D341Med (cell line): Measurements from ENCODE around the gene CUBN.
A peak's percentile ranks its signal among the peaks of the same experiment; 100 is the strongest.
"Not testable (repeated sequence)": the region's sequence is repeated elsewhere in the genome, so short reads cannot be mapped to it uniquely, and the experiment has no call there.

Experiments used
- DNase-seq: peaks from one replicate; pipeline ENCODE4 v3.0.0; 2012; ENCODE audit warnings: low spot score

CUBN gene

GRCh38 chr10:16867556-16867955 lies 262.1 kb downstream of the CUBN start:
- no peak for DNase-seq

GRCh38 chr10:16866541-16867275 lies 262.9 kb downstream of the CUBN start:
- DNase-seq: no peak

- no peak for DNase-seq
Measured at GRCh38 chr10:16865766-16866165, 263.8 kb downstream of the CUBN start.

GRCh38 chr10:16863766-16864165 lies 265.8 kb downstream of the CUBN start:
- DNase-seq: no peak

- no peak for DNase-seq
Measured at GRCh38 chr10:16857419-16857818, 272.2 kb downstream of the CUBN start.

- DNase-seq: no peak
Measured at GRCh38 chr10:16856567-16856966, 273.0 kb downstream of the CUBN start.

- DNase-seq: no peak
Measured at GRCh38 chr10:16856092-16856491, 273.5 kb downstream of the CUBN start.

- no peak for DNase-seq
Measured at GRCh38 chr10:16854623-16855022, 275.0 kb downstream of the CUBN start.

- DNase-seq: no peak
Measured at GRCh38 chr10:16853809-16854208, 275.8 kb downstream of the CUBN start.

- no peak for DNase-seq
Measured at GRCh38 chr10:16853201-16853600, 276.4 kb downstream of the CUBN start.

- no peak for DNase-seq
Measured at GRCh38 chr10:16852624-16853023, 277.0 kb downstream of the CUBN start.

- no peak for DNase-seq
Measured at GRCh38 chr10:16848562-16849154, 281.0 kb downstream of the CUBN start.

GRCh38 chr10:16847644-16848043 lies 282.0 kb downstream of the CUBN start:
- no peak for DNase-seq

GRCh38 chr10:16845248-16845647 lies 284.4 kb downstream of the CUBN start:
- no peak for DNase-seq

- no peak for DNase-seq
Measured at GRCh38 chr10:16843252-16843870, 286.2 kb downstream of the CUBN start.

GRCh38 chr10:16835228-16835627 lies 294.4 kb downstream of the CUBN start:
- no peak for DNase-seq

GRCh38 chr10:16832351-16833080 lies 297.1 kb downstream of the CUBN start:
- no peak for DNase-seq

- no peak for DNase-seq
Measured at GRCh38 chr10:16828701-16829175, 300.9 kb downstream of the CUBN start.

- peak; percentile 57 for DNase-seq
Measured at GRCh38 chr10:16828114-16828568, 301.5 kb downstream of the CUBN start.

GRCh38 chr10:16827474-16827873 lies 302.1 kb downstream of the CUBN start:
- DNase-seq: not testable (repeated sequence)

- no peak for DNase-seq
Measured at GRCh38 chr10:16822726-16823360, 306.8 kb downstream of the CUBN start.

- DNase-seq: no peak
Measured at GRCh38 chr10:16822027-16822426, 307.6 kb downstream of the CUBN start.
